ENCODE results near the gene MAP2K7.

MAP2K7 gene

DNA sequence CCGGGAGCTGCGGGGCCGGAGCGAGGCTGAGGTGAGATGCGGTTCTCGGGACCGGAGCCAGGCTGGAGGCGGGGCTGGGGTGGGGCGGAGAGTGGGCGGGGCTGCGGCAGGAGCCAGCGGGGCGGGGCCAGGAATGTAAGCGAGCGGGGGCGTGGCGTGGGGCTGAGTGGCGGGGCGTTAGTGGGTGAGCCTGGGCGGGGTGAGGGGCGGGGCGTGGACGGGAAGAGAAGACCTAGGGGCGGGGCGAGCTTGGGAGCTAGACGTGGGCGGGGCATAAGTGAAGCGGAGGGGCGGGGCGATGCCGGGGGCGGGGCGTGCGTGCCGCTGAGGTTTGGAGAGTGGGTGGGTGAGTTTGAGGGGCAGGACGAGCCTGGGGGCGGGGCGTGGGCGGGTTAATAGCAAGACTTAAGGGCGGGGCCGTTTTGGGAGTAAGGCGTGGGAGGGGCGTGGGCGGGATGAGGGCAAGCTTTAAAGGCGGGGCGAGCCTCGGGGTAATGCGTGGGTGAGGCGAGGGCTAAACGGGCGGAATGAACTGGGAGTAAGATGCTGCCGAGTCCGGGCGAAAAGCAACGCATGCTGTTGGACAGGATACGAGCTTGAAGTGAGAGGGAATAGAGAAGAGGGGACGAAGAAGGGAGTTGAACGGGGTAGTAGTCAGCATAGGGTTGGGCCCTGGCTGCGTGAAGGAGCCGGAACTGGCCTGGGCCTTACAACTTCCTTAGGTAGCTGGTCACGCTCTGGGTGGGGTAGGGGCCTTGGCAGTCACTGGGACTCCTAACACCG, 17.0 kb downstream of the MAP2K7 start (continued):
- TF ChIP-seq ZIC2 (tag by site-specific recombination; IDR thresholded peaks at IDR 0.05) (no peak), ZNF157 (tag by site-specific recombination; IDR thresholded peaks at IDR 0.05) (no peak), ZNF184 (tag by site-specific recombination; IDR thresholded peaks at IDR 0.05) (no peak), ZNF560 (tag by site-specific recombination; IDR thresholded peaks at IDR 0.05; ENCODE audit: borderline replicate concordance) (no peak), SP2 (tag by site-specific recombination; IDR thresholded peaks at IDR 0.05) (peak; percentile 88), ZEB2 (tag by site-specific recombination; IDR thresholded peaks at IDR 0.05) (peak; percentile 17; the same call in 1 of the 2 replicates), TCF7L2 (IDR thresholded peaks at IDR 0.05; ENCODE audit: borderline replicate concordance, low read depth, low read length) (no peak), PRDM1 (tag by site-specific recombination; IDR thresholded peaks at IDR 0.05) (peak; percentile 39; the same call in 1 of the 2 replicates), ZBTB20 (tag by site-specific recombination; IDR thresholded peaks at IDR 0.05) (peak; percentile 67), ZFP69B (tag by site-specific recombination; IDR thresholded peaks at IDR 0.05) (peak; percentile 73), ZNF626 (tag by site-specific recombination; IDR thresholded peaks at IDR 0.05) (no peak), KLF7 (tag by site-specific recombination; IDR thresholded peaks at IDR 0.05; ENCODE audit: borderline replicate concordance) (peak; percentile 23; the same call in 1 of the 2 replicates), HOXD13 (CRISPR knock-in tag; IDR thresholded peaks at IDR 0.05; ENCODE audit: borderline replicate concordance) (no peak), ZNF843 (tag by site-specific recombination; IDR thresholded peaks at IDR 0.05) (peak; percentile 67), ZNF174 (tag by site-specific recombination; IDR thresholded peaks at IDR 0.05) (no peak), ZBTB1 (tag by site-specific recombination; IDR thresholded peaks at IDR 0.05) (no peak), ZNF654 (tag by site-specific recombination; IDR thresholded peaks at IDR 0.05; ENCODE audit: low read depth) (no peak), ZNF169 (tag by site-specific recombination; IDR thresholded peaks at IDR 0.05) (no peak), ZNF600 (tag by site-specific recombination; IDR thresholded peaks at IDR 0.05) (peak; percentile 99), SETDB1 (IDR thresholded peaks at IDR 0.05; ENCODE audit: insufficient read length, low read length) (no peak), ZFHX2 (tag by site-specific recombination; conservative IDR thresholded peaks at IDR 0.05) (peak; percentile 100), ZNF24 (tag by site-specific recombination; IDR thresholded peaks at IDR 0.05) (0 out of 2 replicates have a peak, but pooled peaks have one; percentile 30)
- TF ChIP-seq, protein P1, sequence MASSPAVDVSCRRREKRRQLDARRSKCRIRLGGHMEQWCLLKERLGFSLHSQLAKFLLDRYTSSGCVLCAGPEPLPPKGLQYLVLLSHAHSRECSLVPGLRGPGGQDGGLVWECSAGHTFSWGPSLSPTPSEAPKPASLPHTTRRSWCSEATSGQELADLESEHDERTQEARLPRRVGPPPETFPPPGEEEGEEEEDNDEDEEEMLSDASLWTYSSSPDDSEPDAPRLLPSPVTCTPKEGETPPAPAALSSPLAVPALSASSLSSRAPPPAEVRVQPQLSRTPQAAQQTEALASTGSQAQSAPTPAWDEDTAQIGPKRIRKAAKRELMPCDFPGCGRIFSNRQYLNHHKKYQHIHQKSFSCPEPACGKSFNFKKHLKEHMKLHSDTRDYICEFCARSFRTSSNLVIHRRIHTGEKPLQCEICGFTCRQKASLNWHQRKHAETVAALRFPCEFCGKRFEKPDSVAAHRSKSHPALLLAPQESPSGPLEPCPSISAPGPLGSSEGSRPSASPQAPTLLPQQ (tag by site-specific recombination; IDR thresholded peaks at IDR 0.05): peak; percentile 60; the same call in 1 of the 2 replicates
- TF ChIP-seq, protein P2, sequence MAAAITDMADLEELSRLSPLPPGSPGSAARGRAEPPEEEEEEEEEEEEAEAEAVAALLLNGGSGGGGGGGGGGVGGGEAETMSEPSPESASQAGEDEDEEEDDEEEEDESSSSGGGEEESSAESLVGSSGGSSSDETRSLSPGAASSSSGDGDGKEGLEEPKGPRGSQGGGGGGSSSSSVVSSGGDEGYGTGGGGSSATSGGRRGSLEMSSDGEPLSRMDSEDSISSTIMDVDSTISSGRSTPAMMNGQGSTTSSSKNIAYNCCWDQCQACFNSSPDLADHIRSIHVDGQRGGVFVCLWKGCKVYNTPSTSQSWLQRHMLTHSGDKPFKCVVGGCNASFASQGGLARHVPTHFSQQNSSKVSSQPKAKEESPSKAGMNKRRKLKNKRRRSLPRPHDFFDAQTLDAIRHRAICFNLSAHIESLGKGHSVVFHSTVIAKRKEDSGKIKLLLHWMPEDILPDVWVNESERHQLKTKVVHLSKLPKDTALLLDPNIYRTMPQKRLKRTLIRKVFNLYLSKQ (tag by site-specific recombination; IDR thresholded peaks at IDR 0.05; ENCODE audit: borderline replicate concordance): no peak
- TF ChIP-seq, protein P3, sequence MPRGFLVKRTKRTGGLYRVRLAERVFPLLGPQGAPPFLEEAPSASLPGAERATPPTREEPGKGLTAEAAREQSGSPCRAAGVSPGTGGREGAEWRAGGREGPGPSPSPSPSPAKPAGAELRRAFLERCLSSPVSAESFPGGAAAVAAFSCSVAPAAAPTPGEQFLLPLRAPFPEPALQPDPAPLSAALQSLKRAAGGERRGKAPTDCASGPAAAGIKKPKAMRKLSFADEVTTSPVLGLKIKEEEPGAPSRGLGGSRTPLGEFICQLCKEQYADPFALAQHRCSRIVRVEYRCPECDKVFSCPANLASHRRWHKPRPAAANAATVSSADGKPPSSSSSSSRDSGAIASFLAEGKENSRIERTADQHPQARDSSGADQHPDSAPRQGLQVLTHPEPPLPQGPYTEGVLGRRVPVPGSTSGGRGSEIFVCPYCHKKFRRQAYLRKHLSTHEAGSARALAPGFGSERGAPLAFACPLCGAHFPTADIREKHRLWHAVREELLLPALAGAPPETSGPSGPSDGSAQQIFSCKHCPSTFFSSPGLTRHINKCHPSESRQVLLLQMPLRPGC (tag by site-specific recombination; IDR thresholded peaks at IDR 0.05): no peak
- TF ChIP-seq, protein P4, sequence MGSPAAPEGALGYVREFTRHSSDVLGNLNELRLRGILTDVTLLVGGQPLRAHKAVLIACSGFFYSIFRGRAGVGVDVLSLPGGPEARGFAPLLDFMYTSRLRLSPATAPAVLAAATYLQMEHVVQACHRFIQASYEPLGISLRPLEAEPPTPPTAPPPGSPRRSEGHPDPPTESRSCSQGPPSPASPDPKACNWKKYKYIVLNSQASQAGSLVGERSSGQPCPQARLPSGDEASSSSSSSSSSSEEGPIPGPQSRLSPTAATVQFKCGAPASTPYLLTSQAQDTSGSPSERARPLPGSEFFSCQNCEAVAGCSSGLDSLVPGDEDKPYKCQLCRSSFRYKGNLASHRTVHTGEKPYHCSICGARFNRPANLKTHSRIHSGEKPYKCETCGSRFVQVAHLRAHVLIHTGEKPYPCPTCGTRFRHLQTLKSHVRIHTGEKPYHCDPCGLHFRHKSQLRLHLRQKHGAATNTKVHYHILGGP (tag by site-specific recombination; IDR thresholded peaks at IDR 0.05): no peak
- TF ChIP-seq, protein P5, sequence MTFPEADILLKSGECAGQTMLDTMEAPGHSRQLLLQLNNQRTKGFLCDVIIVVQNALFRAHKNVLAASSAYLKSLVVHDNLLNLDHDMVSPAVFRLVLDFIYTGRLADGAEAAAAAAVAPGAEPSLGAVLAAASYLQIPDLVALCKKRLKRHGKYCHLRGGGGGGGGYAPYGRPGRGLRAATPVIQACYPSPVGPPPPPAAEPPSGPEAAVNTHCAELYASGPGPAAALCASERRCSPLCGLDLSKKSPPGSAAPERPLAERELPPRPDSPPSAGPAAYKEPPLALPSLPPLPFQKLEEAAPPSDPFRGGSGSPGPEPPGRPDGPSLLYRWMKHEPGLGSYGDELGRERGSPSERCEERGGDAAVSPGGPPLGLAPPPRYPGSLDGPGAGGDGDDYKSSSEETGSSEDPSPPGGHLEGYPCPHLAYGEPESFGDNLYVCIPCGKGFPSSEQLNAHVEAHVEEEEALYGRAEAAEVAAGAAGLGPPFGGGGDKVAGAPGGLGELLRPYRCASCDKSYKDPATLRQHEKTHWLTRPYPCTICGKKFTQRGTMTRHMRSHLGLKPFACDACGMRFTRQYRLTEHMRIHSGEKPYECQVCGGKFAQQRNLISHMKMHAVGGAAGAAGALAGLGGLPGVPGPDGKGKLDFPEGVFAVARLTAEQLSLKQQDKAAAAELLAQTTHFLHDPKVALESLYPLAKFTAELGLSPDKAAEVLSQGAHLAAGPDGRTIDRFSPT (tag by site-specific recombination; IDR thresholded peaks at IDR 0.05): peak; percentile 94
- TF ChIP-seq, protein P6, sequence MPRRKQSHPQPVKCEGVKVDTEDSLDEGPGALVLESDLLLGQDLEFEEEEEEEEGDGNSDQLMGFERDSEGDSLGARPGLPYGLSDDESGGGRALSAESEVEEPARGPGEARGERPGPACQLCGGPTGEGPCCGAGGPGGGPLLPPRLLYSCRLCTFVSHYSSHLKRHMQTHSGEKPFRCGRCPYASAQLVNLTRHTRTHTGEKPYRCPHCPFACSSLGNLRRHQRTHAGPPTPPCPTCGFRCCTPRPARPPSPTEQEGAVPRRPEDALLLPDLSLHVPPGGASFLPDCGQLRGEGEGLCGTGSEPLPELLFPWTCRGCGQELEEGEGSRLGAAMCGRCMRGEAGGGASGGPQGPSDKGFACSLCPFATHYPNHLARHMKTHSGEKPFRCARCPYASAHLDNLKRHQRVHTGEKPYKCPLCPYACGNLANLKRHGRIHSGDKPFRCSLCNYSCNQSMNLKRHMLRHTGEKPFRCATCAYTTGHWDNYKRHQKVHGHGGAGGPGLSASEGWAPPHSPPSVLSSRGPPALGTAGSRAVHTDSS (tag by site-specific recombination; IDR thresholded peaks at IDR 0.05): no peak
- TF ChIP-seq, protein P7, sequence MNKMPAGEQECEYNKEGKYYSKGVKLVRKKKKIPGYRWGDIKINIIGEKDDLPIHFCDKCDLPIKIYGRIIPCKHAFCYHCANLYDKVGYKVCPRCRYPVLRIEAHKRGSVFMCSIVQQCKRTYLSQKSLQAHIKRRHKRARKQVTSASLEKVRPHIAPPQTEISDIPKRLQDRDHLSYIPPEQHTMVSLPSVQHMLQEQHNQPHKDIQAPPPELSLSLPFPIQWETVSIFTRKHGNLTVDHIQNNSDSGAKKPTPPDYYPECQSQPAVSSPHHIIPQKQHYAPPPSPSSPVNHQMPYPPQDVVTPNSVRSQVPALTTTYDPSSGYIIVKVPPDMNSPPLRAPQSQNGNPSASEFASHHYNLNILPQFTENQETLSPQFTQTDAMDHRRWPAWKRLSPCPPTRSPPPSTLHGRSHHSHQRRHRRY (tag by site-specific recombination; IDR thresholded peaks at IDR 0.05): no peak

All from HEK293 (cell line).